Stimulated activated naive CD4-positive, alpha-beta T cell treated with Interleukin-2 at 50 U/mL for 16 hours (primary cell): ENCODE measurements around the gene TDRD15.
"Not testable (repeated sequence)": the region's sequence is repeated elsewhere in the genome, so short reads cannot be mapped to it uniquely, and the experiment has no call there.

Experiments used
- DNase-seq: peaks from one replicate; lab custom pipeline; 2025; lab: John Stamatoyannopoulos, UW

Gene TDRD15

GRCh38 chr2:21123473-21124393 lies at the start of gene TDRD15:
TDRD15 (plus strand) TSS chr2:21123968; CDS start chr2:21137468, 13,500 bp downstream.
- DNase-seq: no peak

GRCh38 chr2:21078296-21078695 lies 45.5 kb upstream of the TDRD15 start:
- DNase-seq: no peak

DNA sequence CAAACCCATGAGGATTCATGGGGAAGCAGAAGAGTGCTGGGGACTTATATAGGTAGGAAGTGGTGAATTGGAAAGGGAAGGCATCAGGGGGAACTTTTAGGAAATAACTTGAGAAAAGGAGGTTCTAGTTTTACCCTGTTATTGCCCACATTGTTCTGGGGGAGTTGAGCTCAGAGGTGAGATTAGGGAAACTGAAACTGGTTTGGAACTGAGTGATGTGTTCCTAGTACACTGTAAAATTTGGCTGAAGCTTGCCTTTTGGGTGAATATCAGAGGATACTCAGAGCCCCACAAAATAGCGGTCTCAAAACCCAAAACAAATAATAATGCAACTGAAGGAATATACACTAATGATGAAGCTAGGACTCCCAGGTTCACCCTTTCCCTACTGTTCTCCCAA lies 40.3 kb upstream of the TDRD15 start:
- DNase-seq: no peak

- DNase-seq: no peak
These were observed 39.4 kb upstream of the TDRD15 start for GRCh38 chr2:21084401-21084800.

DNA sequence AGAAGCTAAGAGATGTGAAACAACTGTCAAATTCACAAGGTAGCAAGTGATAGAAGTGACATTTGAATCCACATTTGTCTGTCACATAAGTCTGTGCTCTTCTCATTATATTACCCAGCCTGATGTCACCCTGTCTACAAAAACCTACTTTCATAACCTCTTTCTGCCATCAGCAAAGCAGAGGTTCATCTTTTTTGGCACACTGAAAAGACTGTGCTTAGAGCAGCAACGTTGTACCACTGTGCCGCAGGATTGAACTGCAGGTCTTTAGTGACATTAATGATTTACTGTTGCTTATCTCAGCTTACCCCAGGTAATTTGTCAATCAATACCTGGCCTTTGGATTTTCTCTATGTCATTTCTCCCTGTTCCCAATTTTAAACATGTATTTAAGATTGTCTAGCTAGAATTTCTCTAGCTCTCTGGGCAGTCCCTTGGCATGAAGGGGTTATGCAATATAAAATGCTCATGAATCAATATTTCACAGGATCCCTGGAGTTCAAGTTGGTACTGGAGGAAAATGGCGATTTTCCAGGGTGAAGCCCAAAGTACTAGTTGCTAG lies 31.4 kb upstream of the TDRD15 start:
- DNase-seq: no peak

GRCh38 chr2:21095178-21095577 lies 28.6 kb upstream of the TDRD15 start:
- DNase-seq: no peak

DNA sequence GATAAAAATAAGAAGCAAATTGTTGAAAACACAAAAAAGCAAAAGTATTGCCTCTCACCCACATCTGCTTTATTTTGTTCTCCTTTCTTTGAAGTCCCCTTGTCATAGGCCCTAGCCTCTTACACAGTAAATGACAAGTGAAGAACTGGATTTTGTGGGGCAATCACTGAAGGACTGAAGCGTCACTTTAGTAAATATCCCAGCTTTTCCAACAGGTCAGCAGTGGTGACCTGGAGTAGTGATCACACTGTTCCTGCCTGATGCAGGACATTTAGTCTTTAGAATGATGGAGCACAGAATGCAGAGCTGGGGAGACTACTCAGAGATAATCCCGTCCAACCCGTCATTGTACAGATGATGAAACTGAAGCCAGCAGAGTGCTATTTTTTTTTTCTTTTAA lies 28.1 kb upstream of the TDRD15 start:
- no peak for DNase-seq

DNA sequence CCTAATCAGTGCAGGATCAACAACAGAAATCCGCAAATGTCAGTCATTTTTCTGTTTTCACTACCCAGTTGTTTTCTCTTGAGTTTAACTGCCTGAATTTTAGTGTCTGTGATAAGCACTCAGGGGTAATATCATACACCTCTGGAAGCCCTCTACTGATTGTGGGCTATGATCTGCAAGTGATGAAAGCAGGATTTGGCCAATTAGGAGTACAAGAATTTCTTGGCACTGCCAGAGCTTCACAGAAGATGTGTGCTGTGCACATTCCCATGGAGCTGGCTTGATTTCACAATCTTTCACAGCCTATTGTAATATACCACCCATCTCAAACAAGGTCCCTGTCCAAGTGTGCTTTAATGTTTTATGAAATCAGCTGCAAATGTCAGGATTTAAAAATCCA lies 27.3 kb upstream of the TDRD15 start:
- no peak for DNase-seq

DNA sequence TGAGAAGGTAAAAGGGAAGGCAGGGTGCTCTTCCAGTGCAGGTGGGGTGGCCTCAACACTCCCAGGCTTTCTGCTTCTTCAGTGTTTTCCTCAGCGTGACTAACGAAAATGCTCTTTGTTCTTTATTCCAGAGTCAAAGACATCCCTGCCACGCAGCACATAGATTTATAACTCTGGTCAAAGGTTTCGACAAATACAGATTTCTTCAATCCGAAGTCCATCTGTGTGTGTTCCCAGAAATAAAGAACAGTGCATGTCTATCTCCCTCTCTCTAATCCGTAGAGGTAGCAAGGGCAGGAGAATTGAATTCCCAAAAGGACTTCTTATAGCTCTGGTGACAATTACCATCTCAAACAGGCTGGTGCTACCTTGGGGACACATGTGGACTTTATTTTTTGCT lies 26.4 kb upstream of the TDRD15 start:
- DNase-seq: no peak

DNA sequence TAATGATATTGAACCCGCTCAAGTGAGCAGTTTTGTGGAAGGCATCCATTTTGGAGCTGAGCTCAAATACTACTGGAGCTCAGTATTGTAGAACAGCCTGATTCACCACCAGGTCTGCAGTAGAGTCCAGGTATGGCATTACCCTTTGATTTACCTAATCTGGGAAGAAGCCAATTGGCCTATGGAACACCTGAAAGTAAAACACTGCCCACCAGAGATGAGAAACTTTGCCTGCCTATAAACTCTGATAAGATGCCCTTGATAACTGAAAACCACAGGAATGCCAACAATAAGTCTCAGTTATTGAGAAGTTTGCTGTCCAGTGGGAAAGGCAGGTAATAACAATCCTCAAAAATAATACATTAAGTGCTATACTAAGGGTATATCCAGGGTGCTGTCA lies 25.5 kb upstream of the TDRD15 start:
- no peak for DNase-seq

DNA sequence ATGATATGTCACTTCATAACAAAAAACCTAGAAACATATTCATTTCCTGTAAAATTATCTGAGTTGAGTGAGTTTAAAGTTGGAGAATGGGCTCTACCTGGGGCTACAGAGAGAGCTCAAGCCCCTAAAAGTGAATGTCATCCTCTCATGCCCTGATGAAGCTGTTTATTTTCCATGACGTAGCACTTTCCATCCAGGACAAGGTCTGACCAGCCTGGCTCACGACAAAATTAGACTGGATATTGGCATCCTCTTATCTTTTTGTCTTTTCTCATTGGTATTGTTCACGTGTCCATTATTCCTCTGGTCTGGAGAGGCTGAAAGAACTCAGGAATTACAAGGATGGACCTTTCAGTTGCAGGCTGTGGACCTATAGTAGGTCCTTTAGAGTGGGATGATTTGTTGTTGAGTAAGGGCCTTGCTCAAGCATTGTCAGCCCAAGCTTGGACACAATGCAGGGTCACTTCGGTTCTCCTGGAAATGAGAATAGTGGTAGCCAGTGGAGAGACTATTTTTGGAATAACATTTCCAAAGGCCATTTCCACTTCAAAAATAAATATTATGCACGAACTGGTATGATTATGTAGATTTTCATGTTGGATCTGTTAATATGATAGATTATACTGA lies 24.4 kb upstream of the TDRD15 start:
- DNase-seq: no peak

DNA sequence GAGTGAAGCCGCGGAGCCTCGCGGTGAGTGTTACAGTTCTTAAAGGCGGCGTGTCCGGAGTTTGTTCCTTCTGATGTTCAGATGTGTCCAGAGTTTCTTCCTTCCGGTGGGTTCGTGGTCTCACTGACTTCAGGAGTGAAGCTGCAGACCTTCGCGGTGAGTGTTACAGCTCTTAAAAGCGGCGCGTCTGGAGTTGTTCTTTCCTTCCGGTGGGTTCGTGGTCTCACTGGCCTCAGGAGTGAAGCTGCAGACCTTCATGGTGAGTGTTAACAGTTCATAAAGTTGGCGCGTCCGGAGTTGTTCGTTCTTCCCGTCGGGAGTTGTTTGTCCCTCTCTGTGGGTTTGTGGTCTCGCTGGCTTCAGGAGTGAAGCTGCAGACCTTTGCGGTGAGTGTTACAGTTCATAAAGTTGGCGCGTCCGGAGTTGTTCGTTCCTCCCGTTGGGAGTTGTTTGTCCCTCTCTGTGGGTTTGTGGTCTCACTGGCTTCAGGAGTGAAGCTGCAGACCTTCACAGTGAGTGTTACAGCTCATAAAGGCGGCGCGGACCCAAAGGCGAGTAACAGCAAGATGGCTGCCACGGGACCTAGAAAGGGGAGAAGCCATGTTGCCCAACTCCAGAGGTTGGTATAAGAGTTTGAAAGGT lies 22.1 kb upstream of the TDRD15 start:
- DNase-seq: not testable (repeated sequence)

- no peak for DNase-seq
These were observed 21.4 kb upstream of the TDRD15 start for GRCh38 chr2:21102356-21102755.

DNA sequence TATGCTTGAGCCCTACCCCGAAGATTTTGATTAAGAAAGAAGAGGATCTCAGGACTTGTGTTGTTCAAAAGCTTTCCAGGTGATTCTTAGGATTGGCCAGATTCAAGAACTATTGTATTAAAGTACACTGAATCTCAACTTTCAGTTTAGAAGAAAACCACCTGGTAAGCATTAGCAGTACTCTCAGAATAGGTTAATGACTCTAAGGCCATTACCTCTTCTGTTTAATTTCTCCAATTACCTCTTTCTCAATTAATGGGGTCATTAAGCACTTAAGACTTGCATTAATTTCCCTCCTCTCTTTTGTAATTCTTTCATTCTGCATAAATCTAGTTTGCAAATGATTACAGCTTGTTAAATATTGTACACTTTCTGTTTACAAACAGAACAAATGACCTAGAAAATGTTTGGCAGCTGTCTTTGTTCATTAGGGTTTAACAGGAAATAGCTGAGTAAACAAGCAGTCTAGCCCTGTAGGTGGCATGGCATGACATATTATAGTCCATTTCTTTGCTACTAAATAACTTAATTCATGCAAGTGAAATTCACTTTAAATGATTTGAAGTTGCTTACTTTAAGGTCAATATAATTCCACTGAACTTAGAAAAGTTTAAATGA lies 20.4 kb upstream of the TDRD15 start:
- DNase-seq: no peak

- no peak for DNase-seq
These were observed 19.6 kb upstream of the TDRD15 start for GRCh38 chr2:21104030-21104660.

DNA sequence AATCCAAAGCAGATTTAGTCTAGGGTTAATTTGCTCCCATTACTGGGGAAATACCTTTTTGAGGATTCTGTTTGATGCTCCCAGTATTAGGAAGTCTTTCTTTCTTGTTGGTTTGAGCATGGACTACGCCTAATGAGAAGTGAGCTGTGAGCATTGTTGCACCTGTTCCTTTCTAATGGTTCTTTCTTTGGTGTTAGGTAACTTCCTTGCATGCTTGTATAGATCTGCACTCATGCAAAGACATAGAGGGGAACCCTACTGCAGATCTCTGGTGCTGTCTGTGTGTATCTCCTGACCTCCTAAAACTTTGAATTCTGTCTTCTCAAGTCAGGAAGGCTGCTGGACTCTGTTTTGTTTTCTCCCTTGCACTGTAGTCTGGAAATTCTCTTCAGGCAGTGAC lies 12.8 kb upstream of the TDRD15 start:
- no peak for DNase-seq

DNA sequence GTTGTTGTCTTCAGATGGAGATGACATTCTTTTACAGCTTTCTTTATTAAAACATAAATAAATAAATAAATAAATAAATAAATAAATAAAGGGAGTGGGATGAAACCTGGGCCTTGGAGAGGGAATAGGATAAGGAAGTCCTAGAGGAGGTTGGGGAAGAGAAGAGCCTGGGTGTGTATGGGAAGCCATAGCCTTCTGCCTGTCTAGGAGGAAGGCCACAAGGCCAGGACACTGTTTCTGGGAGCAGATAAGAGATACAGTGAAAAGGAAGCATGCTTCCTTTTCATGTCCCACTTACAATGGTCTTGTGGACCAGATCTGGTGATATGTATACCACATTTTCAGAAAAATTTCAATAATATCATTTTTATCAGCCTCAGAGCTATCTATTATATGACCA lies 6.1 kb upstream of the TDRD15 start:
- no peak for DNase-seq

- no peak for DNase-seq
These were observed 5.4 kb upstream of the TDRD15 start for GRCh38 chr2:21118302-21118920.

DNA sequence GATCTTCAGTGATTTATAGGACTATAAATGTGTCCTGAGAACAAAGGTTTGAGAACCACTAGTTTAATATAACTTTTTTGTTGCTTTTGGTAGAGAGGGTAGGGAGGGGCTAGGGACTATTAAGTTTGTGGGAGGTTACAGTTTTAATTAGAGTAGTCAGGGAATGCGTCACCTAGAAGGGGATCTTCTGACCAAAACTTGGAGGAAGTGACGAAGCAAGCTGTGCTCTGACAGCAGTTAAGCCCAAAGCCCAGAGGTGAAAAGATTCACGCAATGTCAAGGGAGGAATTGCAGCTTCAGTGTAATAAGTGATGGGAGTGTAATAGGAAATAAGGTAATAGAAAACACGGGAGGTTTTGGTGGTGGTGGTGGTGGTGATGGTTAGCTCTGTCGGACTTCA lies 8.1 kb downstream of the TDRD15 start:
- DNase-seq: no peak

DNA sequence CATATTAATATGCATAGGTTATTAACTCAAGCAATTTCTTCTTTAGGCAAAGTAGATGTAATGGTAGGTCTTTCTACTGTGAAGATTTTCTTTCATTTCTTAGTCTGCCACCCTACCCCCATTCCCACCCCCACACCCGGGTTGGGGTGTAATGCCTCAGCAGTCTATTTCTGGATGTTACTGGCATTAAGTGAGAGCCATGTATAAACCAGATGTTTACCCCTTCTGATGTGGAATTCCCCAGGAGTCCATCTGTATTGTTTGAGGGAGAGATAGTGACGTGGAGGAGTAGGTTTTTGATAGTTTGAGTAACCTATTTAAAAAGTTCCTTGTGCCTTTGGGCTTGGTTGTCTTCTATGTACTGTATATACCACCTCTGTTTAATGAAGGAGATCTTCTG lies 11.8 kb downstream of the TDRD15 start:
- DNase-seq: no peak

DNA sequence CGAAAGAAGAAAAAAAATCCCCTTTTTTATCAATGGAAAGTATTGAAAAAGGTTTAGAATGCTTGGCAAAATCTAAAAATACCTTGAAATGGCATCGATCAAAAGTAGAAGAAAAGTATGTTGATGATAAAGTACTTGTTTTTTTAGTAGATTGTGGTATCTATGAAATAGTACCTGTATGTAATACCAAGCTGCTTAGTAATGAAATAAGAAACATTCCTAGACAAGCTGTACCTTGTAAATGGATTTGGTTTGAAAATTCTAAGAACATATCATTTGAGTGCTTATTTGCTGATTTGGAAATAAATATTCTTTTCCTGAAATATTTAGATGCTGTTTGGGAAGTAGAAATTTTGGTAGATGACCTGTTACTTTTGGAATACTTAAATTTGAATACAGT lies 18.4 kb downstream of the TDRD15 start:
- DNase-seq: no peak
